ENCODE results near the gene LHFPL2. TPM values are rescaled to one million over a fixed set of nuclear protein-coding genes. Genes with fewer than 3 reads are reported as not detected.

The LHFPL2 gene
- total and polyA plus RNA-seq, 9 of the 15 experiments (the other 6 are each of a cell fraction or from before 2014, with no cell fraction given): 1.0 to 6.6 (median 4.6) TPM

DNA sequence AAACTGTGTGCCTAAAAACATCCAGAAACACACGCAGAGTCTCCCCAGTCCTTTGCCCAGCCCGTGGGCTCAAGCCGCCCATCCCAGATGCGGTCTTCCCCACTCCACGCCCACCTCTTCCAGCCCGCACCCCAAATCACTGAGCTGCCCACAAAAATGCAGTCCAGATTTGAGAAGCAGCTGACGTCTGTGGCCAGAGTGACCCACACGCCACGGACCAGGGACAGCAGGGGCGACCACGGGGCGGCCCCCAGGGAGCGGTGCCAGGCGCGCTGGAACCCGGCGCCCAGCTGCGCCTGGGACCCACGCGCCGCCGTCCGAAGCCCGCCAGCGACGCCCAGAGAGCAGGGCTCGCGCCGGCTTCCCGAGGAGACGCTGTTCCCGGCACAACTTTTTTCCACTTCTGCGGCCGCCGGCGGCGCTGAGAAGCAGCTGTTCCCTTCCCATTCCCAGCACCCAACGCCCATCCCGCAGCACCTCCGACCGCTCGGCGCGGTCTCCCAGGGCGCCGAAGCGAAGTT lies 674 bp downstream of the LHFPL2 start (continued):
- TF ChIP-seq ZBTB49 (CRISPR knock-in tag; IDR thresholded peaks at IDR 0.05; ENCODE audit: borderline replicate concordance) (no peak), C11orf30 (IDR thresholded peaks at IDR 0.05; ENCODE audit: low read depth) (no peak), ELF4 (CRISPR knock-in tag; IDR thresholded peaks at IDR 0.05) (no peak), KDM1A (IDR thresholded peaks at IDR 0.05) (peak; percentile 24 to 64; a peak in 3 of 4 replicates), LCOR (CRISPR knock-in tag; IDR thresholded peaks at IDR 0.05) (no peak), ZC3H8 (IDR thresholded peaks at IDR 0.05) (no peak), POU5F1 (IDR thresholded peaks at IDR 0.05; ENCODE audit: borderline replicate concordance, low read depth, low read length, partially characterized antibody) (no peak), RBM25 (IDR thresholded peaks at IDR 0.05; ENCODE audit: low read depth, low read length, severe bottlenecking) (no peak), RERE (CRISPR knock-in tag; IDR thresholded peaks at IDR 0.05; ENCODE audit: borderline replicate concordance) (no peak), ZNF77 (CRISPR knock-in tag; IDR thresholded peaks at IDR 0.05) (no peak), DMBX1 (CRISPR knock-in tag; IDR thresholded peaks at IDR 0.05; ENCODE audit: borderline replicate concordance) (no peak), MYBL2 (IDR thresholded peaks at IDR 0.05; ENCODE audit: low read depth) (no peak), MYBL2 (CRISPR knock-in tag; IDR thresholded peaks at IDR 0.05; ENCODE audit: borderline replicate concordance) (no peak), MYC (IDR thresholded peaks at IDR 0.05; ENCODE audit: low read depth, low read length) (no peak), MYC (CRISPR knock-in tag; IDR thresholded peaks at IDR 0.05; ENCODE audit: borderline replicate concordance, low read depth) (no peak), ZNF507 (tag; conservative IDR thresholded peaks at IDR 0.05) (no peak), ZNF165 (CRISPR knock-in tag; IDR thresholded peaks at IDR 0.05; ENCODE audit: borderline replicate concordance) (no peak), EGR1 (conservative IDR thresholded peaks at IDR 0.05) (0 out of 2 replicates have a peak, but pooled peaks have one; percentile 13), BRCA1 (IDR thresholded peaks at IDR 0.05) (no peak), BRCA1 (CRISPR knock-in tag; IDR thresholded peaks at IDR 0.05) (peak; percentile 64; the same call in 1 of the 2 replicates)
- TF ChIP-seq, protein P1, sequence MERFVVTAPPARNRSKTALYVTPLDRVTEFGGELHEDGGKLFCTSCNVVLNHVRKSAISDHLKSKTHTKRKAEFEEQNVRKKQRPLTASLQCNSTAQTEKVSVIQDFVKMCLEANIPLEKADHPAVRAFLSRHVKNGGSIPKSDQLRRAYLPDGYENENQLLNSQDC (CRISPR knock-in tag; IDR thresholded peaks at IDR 0.05): no peak
- TF ChIP-seq, protein P2, sequence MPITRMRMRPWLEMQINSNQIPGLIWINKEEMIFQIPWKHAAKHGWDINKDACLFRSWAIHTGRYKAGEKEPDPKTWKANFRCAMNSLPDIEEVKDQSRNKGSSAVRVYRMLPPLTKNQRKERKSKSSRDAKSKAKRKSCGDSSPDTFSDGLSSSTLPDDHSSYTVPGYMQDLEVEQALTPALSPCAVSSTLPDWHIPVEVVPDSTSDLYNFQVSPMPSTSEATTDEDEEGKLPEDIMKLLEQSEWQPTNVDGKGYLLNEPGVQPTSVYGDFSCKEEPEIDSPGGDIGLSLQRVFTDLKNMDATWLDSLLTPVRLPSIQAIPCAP (CRISPR knock-in tag; IDR thresholded peaks at IDR 0.05; ENCODE audit: borderline replicate concordance): no peak

Measured in K562 (cell line).